GM19397 (cell line): ENCODE data around the gene FSTL4.

ENCODE experiments used
- ATAC-seq: cut with Tn5 transposase; IDR thresholded peaks from one replicate; pipeline ENCODE4 v1.9.1; 2021; ENCODE audit warnings: mild to moderate bottlenecking, moderate library complexity; ENCODE audit not compliant: unreplicated experiment

FSTL4 gene

DNA sequence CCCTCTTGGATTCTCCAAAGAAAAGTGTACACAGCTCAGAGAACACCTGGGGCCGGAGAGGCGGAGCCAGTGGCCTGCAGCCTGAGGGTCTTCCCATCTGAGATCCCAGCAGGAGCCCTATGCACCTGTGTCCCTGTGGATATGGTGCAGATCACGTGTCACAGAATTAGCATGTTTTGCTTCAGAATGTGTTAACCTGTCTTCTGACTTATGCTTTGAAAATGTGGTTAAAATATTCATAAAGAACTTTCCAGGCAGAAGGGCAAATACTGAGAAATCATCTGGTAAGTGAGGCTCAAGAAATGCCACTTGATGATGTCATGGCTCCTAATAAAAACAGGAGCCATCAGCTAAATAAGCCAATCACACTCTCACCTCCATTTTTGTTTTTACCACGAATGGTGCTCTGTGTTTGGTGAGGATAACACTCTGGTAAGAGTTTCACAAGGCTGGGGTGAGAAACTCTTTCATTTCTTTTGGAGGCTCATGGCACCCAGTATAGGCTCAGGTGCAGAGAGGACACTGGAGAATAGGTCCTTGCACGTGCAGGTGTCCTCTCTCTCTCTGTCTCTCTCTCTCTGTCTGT, 279.8 kb downstream of the FSTL4 start:
- ATAC-seq: no peak

GRCh38 chr5:133331941-133332340, 280.4 kb downstream of the FSTL4 start:
- no peak for ATAC-seq

DNA sequence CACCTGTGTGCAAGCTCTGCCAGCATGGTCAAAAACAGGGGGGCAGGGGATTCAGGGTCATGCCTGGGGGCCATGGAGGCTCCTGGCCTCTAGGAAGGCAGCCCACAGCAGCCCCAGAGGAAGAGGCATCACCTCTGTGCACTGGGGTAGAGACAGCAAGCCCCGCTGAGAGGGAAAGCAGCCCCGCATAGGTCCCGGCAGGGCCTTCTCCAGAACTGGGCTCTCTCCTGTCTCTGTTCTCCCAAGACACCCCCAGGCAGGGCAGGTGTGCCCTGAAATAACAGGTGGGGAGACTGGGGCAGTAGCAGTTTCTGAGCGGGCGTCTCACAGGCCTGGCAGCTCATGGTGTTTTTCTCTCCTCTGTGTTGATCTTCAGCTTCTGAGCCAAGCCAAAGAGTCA, 281.4 kb downstream of the FSTL4 start:
- ATAC-seq: no peak

DNA sequence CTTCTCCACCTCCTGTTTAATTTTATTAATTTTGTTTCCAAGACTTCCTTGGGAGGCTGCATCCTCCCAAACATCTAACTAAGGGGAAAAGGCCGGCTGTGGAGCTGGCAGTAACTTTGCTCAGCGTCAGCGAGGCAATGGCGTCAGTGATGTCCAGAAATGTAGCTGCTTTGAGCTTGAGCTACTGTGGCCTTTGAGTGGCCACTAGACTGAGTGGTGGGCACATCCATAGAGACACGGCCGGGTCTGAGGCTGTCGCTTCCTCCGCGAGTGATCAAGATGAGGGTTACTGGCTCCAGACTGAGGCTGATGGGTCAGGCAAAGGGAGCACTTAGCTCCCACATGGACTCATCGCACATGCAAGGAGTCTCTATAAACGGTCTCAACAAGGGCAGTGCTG, 283.5 kb downstream of the FSTL4 start:
- no peak for ATAC-seq

DNA sequence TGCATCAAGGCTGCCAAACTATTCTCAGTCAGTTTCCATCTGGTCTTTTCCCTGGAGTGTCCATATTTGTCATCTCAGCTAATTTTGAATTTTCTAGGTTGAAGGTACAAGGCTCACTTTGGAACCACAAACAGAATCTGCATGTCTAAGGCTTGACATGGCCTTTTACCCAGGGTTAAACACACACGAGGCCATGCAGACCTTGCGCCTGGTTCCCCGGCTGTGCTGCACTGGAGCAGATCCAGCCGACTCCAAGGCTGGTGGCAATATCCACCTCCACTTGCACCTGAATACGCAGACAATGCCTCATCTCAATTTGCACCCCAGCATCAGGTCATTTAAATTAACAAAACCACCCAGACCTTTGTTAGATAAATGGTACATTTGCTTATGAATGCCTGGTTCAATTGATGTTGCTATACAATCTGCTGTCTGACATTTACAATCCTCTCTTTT, 284.4 kb downstream of the FSTL4 start:
- no peak for ATAC-seq

GRCh38 chr5:133326361-133326760, 286.0 kb downstream of the FSTL4 start:
- no peak for ATAC-seq

DNA sequence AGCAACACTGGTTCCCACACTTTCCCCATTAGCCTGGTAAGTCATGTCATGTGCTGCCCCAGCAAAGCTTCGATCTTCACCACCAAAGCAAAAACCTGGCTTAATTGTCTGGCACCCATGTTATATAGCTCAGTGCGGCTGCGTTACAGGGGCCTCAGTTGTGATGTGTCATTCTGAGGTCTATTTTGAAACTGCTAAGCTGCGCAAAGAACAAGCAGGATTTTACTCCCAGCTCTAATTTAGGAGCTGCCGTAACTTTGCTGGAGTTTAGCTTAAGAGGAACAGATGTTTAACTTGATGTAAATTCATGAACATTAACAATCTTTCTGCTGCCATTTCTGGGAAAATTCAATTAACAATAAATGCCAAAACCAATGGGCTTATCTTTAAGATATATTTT, 286.5 kb downstream of the FSTL4 start:
- no peak for ATAC-seq

DNA sequence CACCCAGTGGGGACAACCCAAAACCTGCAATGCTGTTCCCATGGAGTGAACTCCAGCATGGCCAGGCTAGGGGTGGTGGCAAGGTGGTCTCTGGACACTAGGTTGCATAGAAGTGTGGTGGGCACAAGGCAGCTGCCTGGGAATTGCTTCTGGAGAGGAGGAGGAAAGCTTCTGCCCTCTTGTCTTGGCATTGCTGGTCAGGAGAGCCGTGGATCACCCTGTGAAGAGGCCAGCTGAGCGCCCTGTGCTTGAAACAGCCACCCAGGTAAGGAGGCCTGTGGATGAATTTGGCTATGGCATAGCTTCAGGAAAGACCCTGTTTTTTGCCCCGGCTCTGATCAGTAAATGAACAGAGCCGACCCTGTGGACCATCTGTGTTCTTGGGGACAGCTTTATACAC, 287.4 kb downstream of the FSTL4 start:
- ATAC-seq: no peak

- ATAC-seq: no peak
Measured at GRCh38 chr5:133323494-133324457, 288.6 kb downstream of the FSTL4 start.

GRCh38 chr5:133322743-133323142, 289.6 kb downstream of the FSTL4 start:
- ATAC-seq: no peak

- no peak for ATAC-seq
Measured at GRCh38 chr5:133321833-133322420, 290.4 kb downstream of the FSTL4 start.

- no peak for ATAC-seq
Measured at GRCh38 chr5:133321286-133321832, 291.0 kb downstream of the FSTL4 start.

DNA sequence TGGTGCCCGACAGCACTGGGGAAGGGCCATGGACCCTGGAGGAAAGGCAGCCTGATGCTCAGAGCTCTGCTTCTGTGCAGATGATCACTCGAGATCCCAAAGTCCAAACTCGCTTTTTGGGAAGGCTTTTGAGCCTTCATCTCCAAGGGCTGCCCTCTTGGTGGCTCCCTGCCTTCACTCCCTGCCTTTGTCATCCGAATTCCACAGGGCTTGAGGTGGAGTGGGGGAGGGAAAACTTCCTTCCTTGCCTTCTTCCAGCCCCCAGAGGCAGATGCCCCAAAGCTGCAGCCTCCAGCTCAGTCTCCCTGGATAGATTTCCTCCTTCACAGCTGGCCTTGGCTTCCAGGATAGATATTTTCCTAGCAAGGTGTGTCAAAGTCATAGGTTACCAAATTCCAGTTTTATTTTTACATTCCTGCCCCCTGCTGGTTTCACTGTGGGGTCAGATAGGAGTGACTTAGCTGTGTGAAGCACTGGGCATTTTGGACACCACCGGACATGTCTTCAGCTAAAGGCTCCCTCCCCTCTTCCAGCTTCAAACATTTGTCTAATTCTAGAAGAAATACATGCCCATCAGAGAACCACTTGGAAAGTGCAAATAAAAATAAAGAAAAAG, 292.3 kb downstream of the FSTL4 start:
- ATAC-seq: no peak

- ATAC-seq: no peak
Measured at GRCh38 chr5:133319244-133319643, 293.1 kb downstream of the FSTL4 start.

DNA sequence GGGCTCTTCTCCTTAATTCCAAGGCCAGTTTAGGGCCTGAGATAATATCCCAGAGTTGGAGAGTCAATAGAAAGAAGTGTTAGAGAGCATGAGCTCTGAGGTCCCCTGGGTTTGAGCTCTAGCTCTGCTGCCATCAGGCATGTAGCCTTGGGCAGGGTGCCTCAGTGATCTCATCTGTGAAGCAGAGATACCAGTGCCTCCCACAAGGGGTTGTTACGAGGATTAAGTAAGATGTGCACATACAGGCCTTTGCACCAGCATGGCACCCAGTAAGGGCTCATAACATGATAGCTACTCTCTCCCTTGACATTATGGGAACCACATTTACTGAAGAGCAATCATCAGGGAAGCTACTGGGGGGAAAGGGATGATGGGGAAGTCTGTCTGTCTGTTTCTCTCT, 294.8 kb downstream of the FSTL4 start:
- no peak for ATAC-seq

- ATAC-seq: no peak
Measured at GRCh38 chr5:133316346-133317343, 295.7 kb downstream of the FSTL4 start.

DNA sequence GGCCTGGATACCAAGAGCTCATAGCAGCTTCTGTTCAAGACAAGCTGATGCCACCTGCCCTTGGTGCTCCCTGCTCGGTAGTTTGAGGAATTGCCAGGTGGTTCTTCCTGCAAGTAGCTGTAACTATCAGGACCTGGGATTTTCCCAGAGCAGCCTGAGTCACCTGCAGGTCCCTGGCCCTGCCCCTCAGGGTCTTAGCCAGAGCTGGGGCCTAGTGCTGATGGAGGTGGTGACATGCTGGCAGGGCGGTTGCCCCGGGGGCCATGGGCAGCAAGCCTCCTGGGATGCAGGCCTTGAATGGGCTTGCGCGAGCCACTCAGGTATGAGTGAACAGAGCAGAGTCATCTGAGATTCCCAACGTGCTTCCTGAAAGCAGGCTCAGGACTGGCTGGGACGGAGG, 298.3 kb downstream of the FSTL4 start:
- no peak for ATAC-seq

GRCh38 chr5:133311176-133311575, 301.2 kb downstream of the FSTL4 start:
- ATAC-seq: no peak

DNA sequence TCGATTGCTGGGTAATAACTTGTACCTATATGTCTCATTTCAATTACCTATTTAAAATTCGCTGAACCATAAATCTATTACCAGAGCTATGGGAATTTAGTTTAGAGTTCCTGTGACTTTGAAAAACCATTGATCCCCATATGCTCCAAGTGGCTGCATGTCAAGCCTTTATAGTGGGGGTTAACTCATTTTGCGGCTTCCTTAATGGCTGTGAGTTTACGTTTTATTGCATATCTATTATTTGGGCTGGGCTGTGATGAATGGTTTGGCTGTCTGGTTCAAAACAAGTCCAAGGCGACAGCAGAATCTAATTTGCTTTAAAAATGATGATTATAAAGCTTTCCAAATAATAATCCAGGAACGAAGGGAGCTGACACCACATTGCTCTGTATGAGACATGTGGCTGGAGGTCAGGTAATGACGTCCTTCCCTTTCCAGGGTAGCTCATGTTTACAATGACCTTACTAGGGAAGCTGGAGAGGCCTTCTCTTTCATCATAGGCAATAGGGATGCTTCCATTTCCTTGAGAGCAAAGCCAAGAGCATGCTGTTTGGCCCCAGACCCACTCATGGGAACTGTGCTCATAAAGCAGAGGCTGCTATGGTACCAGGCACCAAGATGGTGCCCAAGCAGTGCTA, 302.2 kb downstream of the FSTL4 start:
- no peak for ATAC-seq
